CD14-positive monocyte (primary cell): ENCODE results near the gene CTNNBL1. TPM values are rescaled to one million over a fixed set of nuclear protein-coding genes. Genes with fewer than 3 reads are reported as not detected.

Experiments used
- DNase-seq, 3 donors: peaks; one replicate each; pipeline ENCODE4 v3.0.0-alpha.2; 2011 to 2022
- H2AFZ ChIP-seq: 2 replicates; pipeline ENCODE4 v1.6.0; 2012; ENCODE audit warnings: mild to moderate bottlenecking, low read depth, low read length, inconsistent platforms; ENCODE audit not compliant: insufficient read depth, poor library complexity, severe bottlenecking
- H3K27ac ChIP-seq, 2 donors: 1 replicate in 1 of 2; 2 replicates in 1 of 2; pipeline ENCODE4 v1.5.1; 2012 to 2013; ENCODE audit warnings: low read length in 2 of 2, control low read depth in 1 of 2, inconsistent platforms in 1 of 2, low read depth in 1 of 2, mild to moderate bottlenecking in 1 of 2
- H3K27me3 ChIP-seq, 2 donors: one replicate each; pipeline versions ENCODE4 v1.6.0 to v1.6.1; 2011 to 2013; ENCODE audit warnings: low read length in 2 of 2; ENCODE audit not compliant: control insufficient read depth in 2 of 2, insufficient read depth in 2 of 2
- H3K36me3 ChIP-seq, 2 donors: replicated peaks in 1 of 2; 1 replicate in 1 of 2; 2 replicates in 1 of 2; pipeline versions ENCODE4 v1.5.1 to v1.6.1; 2012 to 2013; ENCODE audit warnings: low read length in 2 of 2, control low read depth in 1 of 2, inconsistent platforms in 1 of 2, mild to moderate bottlenecking in 1 of 2; ENCODE audit not compliant: insufficient read depth in 2 of 2, control insufficient read depth in 1 of 2
- H3K4me1 ChIP-seq, 2 donors: 1 replicate in 1 of 2; 2 replicates in 1 of 2; pipeline versions ENCODE4 v1.5.1 to v1.6.1; 2012 to 2013; ENCODE audit warnings: low read length in 2 of 2, control low read depth in 1 of 2, inconsistent platforms in 1 of 2, mild to moderate bottlenecking in 1 of 2, moderate library complexity in 1 of 2; ENCODE audit not compliant: insufficient read depth in 2 of 2, control insufficient read depth in 1 of 2
- H3K4me2 ChIP-seq: replicated peaks from 2 replicates; pipeline ENCODE3; 2012; ENCODE audit warnings: low read length, moderate library complexity, mild to moderate bottlenecking; ENCODE audit not compliant: poor library complexity, severe bottlenecking; ENCODE audit errors: extremely low read depth
- H3K4me3 ChIP-seq, 3 experiments: fragments of 200-600 bp in 1 of 3; sonication (generic) in 1 of 3; replicated peaks in 1 of 3; 1 replicate in 2 of 3; 2 replicates in 1 of 3; pipeline ENCODE4 v1.5.1; 2011 to 2013; ENCODE audit warnings: low read length in 3 of 3, mild to moderate bottlenecking in 3 of 3, control low read depth in 2 of 3, low read depth in 2 of 3, inconsistent platforms in 1 of 3, moderate library complexity in 1 of 3
- H3K79me2 ChIP-seq: 2 replicates; pipeline ENCODE4 v1.6.0; 2012; ENCODE audit warnings: mild to moderate bottlenecking, control low read depth, inconsistent platforms, low read length, moderate library complexity; ENCODE audit not compliant: insufficient read depth
- H3K9ac ChIP-seq: 2 replicates; pipeline ENCODE4 v1.6.0; 2017; ENCODE audit warnings: low read length, mild to moderate bottlenecking; ENCODE audit not compliant: insufficient read depth, poor library complexity, severe bottlenecking
- H3K9me3 ChIP-seq, 2 donors: replicated peaks in 1 of 2; 1 replicate in 1 of 2; 2 replicates in 1 of 2; pipeline versions ENCODE4 v1.5.1 to v1.6.1; 2012 to 2013; ENCODE audit warnings: low read length in 2 of 2, control low read depth in 1 of 2; ENCODE audit not compliant: control insufficient read depth in 1 of 2, insufficient read depth in 1 of 2
- H4K20me1 ChIP-seq: 2 replicates; pipeline ENCODE4 v1.6.0; 2012; ENCODE audit warnings: mild to moderate bottlenecking, low read length, control low read depth, moderate library complexity; ENCODE audit not compliant: insufficient read depth
- H3K27ac Mint-ChIP-seq, 7 donors: one replicate each; pipeline ENCODE4 v1.8.0; 2020; ENCODE audit warnings: mild to moderate bottlenecking in 7 of 7, mixed read lengths in 7 of 7, moderate library complexity in 6 of 7, inconsistent platforms in 2 of 7
- H3K27me3 Mint-ChIP-seq, 3 donors: one replicate each; pipeline ENCODE4 v1.8.0; 2021 to 2022; ENCODE audit warnings: low read depth in 3 of 3, mild to moderate bottlenecking in 3 of 3, mixed read lengths in 3 of 3, moderate library complexity in 3 of 3, inconsistent platforms in 1 of 3
- H3K36me3 Mint-ChIP-seq, 2 donors: one replicate each; pipeline ENCODE4 v1.8.0; 2020; ENCODE audit warnings: mixed read lengths in 2 of 2, inconsistent platforms in 1 of 2, mild to moderate bottlenecking in 1 of 2
- H3K4me1 Mint-ChIP-seq: one replicate; pipeline ENCODE4 v1.8.0; 2020; ENCODE audit warnings: mild to moderate bottlenecking, mixed read lengths
- H3K4me3 Mint-ChIP-seq, 2 donors: one replicate each; pipeline ENCODE4 v1.8.0; 2020; ENCODE audit warnings: mild to moderate bottlenecking in 2 of 2, mixed read lengths in 2 of 2, moderate library complexity in 1 of 2
- H3K9me3 Mint-ChIP-seq, 7 donors: one replicate each; pipeline ENCODE4 v1.8.0; 2020 to 2022; ENCODE audit warnings: mixed read lengths in 7 of 7, mild to moderate bottlenecking in 6 of 7, moderate library complexity in 6 of 7, inconsistent platforms in 2 of 7
- WGBS: methylation state at CpG from one replicate; pipeline ENCODE4 v1.1.5; 2013; ENCODE audit warnings: missing lambda C conversion rate; ENCODE audit not compliant: insufficient coverage; 5-methylcytosine and 5-hydroxymethylcytosine counted together
- intact Hi-C, 2 donors: fragments of 100-400 bp; cut with micrococcal nuclease; formaldehyde crosslinking; loops; one replicate each; pipeline versions ENCODE4 v1.15.0 to v1.15.1; 2023
- polyA plus RNA-seq, 3 donors: library from polyadenylated mRNA; depleted of rRNA in 1 of 3; unstranded in 2 of 3; stranded (reverse) in 1 of 3; fragments of 300-500 nt in 2 of 3; fragments of >200 nt in 1 of 3; fragmentation: Illumina TruSeq in 2 of 3; gene quantifications; 1 replicate in 2 of 3; 2 replicates in 1 of 3; pipeline ENCODE4 v1.2.3, GENCODE V29; 2012 to 2021
- TF ChIP-seq, protein P1 (sequence below): fragments of 200-600 bp; IDR thresholded peaks from one replicate; pipeline ENCODE4 v1.8.0; 2022; ENCODE audit warnings: antibody characterized with exemption, mild to moderate bottlenecking

The CTNNBL1 gene
- polyA plus RNA-seq, 3 donors: 35.5 to 83.2 (median 77.3) TPM

DNA sequence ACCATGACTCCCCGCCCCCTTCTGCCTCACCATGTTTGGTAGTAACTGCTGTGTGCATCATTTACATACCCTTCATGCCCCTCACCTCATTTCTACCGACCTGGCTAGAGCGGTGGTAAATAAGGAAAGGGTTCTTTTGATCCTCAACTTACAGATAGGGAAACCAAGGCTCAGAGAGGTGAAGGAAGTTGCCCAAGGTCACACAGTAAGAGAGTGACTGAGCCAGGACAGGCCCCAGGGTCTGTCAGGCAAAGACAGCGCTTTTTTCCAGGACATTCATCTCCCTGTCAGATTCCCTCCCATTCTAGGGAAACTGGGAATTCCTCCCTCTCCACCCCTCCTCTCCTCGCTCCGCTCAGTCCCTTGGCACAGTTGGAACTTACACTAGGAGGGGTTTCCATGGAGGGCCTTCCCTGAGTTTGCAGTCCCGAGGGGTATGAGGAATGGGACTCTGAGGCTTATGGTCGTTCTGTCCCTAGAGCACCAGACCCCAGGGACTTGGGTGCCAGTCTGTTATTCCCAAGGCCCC is 211.1 kb downstream of the CTNNBL1 start:
- TF ChIP-seq, protein P1, sequence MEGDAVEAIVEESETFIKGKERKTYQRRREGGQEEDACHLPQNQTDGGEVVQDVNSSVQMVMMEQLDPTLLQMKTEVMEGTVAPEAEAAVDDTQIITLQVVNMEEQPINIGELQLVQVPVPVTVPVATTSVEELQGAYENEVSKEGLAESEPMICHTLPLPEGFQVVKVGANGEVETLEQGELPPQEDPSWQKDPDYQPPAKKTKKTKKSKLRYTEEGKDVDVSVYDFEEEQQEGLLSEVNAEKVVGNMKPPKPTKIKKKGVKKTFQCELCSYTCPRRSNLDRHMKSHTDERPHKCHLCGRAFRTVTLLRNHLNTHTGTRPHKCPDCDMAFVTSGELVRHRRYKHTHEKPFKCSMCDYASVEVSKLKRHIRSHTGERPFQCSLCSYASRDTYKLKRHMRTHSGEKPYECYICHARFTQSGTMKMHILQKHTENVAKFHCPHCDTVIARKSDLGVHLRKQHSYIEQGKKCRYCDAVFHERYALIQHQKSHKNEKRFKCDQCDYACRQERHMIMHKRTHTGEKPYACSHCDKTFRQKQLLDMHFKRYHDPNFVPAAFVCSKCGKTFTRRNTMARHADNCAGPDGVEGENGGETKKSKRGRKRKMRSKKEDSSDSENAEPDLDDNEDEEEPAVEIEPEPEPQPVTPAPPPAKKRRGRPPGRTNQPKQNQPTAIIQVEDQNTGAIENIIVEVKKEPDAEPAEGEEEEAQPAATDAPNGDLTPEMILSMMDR: no peak
- intact Hi-C loops: no loop called here
- peaks cover 30 to 71% of the 10 kb centered on the region in 2 donors for H3K27me3 ChIP-seq
- H3K27ac ChIP-seq: no peak overlapping the region
- H3K9me3 ChIP-seq: peaks cover 0 to 6% of the 10 kb centered on the region in 2 donors
- H3K4me1 Mint-ChIP-seq: peaks cover 3% of the 10 kb centered on the region
- H2AFZ ChIP-seq: no peak overlapping the region
- no peak for DNase-seq
- H3K27me3 Mint-ChIP-seq: peaks cover 53 to 93% (median 73%) of the 10 kb centered on the region in 3 donors
- H3K79me2 ChIP-seq: no peaks in the 10 kb centered on the region
- no peaks in the 10 kb centered on the region for H3K36me3 ChIP-seq
- no peaks in the 10 kb centered on the region for H3K4me1 ChIP-seq
- no peak overlapping the region for H3K27ac Mint-ChIP-seq
- peaks cover 0 to 13% (median 7%) of the 10 kb centered on the region in 7 donors for H3K9me3 Mint-ChIP-seq
- no peak overlapping the region for H3K9ac ChIP-seq
- no peaks in the 10 kb centered on the region for H4K20me1 ChIP-seq
- no peak overlapping the region for H3K4me3 ChIP-seq
- WGBS: 53% methylated on average over 2 of the region's 8 CpGs
- H3K36me3 Mint-ChIP-seq: peaks cover 3 to 9% of the 10 kb centered on the region in 2 donors
- no peak overlapping the region for H3K4me2 ChIP-seq
- H3K4me3 Mint-ChIP-seq: peak overlapping the region in 1 of 2 donors; percentile 67

DNA sequence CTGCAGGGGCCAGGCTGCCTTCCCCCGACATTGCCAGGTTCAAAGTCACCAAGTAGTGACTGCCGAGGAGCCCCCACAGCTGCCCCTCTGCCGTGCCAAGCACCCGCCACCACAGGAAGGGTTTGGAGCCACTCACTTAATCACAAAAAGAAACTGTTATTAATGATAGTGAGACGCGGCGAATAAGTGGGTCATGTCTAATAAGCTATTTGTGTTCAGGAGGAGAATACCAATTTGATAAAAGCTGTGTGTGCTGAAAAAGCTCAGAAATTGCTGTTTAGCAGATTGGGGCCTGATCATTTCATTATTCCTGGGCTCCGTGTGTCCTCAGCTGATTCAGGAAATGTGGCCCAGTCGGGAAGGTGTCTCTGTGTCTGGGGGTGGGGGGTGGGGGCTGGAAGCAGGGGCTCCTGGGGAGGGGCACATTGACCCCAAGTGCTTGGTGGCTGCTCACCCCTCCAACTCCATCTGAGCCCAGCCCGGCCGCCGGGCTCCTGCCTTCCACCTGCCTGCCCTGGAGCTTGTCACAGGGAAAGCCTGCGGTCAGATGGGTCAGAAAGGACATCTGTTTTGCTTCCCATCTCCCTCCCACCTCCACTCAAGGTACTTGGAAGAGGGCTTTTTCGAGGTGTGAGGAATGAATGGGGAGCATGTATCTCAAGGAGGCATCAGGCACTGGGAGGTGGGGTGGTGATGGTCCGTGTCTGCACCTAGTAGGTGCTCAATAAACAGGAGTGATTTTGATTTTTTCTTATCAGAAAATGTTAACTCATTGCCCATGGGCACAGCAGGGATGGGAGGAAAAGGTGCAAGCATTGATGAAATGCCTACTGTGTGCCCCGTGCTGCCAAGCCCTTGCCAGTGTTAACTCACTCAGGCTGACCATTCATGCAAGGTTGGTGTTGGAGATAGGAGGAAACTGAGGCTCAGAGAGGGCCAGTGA is 212.1 kb downstream of the CTNNBL1 start:
- Histone ChIP-seq H3K9me3 (peaks cover 0 to 6% of the 10 kb centered on the region in 2 donors), H2AFZ (no peak overlapping the region), H3K79me2 (no peaks in the 10 kb centered on the region), H3K27me3 (peaks cover 26 to 64% of the 10 kb centered on the region in 2 donors), H3K9ac (no peak overlapping the region), H3K4me3 (no peak overlapping the region), H3K27ac (no peak overlapping the region), H4K20me1 (no peaks in the 10 kb centered on the region), H3K36me3 (no peaks in the 10 kb centered on the region), H3K4me2 (no peak overlapping the region), H3K4me1 (no peaks in the 10 kb centered on the region)
- Mint-ChIP-seq H3K27ac (no peak overlapping the region), H3K27me3 (peaks cover 49 to 90% (median 69%) of the 10 kb centered on the region in 3 donors), H3K36me3 (peaks cover 3 to 9% of the 10 kb centered on the region in 2 donors), H3K4me1 (peaks cover 3% of the 10 kb centered on the region), H3K9me3 (peaks cover 0 to 13% (median 7%) of the 10 kb centered on the region in 7 donors), H3K4me3 (peak overlapping the region in 1 of 2 donors; percentile 44)
- intact Hi-C loops: no loop called here
- WGBS: 77% methylated on average over 7 of the region's 16 CpGs
- TF ChIP-seq, protein P1: no peak
- no peak for DNase-seq
